ENCODE data around the gene PRR23A. TPM values are rescaled to one million over a fixed set of nuclear protein-coding genes. Genes with fewer than 3 reads are reported as not detected.

PRR23A gene
- total RNA-seq, 1 experiment from 2014 or later = not detected

GRCh38 chr3:138987181-138987580, 18.9 kb downstream of the PRR23A start:
- Mint-ChIP-seq H3K27me3 (ENCODE audit: insufficient read depth, unreplicated experiment) (peaks cover 5% of the 10 kb centered on the region), H3K27ac (ENCODE audit: unreplicated experiment) (no peak overlapping the region), H3K4me1 (ENCODE audit: low read depth, unreplicated experiment) (no peaks in the 10 kb centered on the region), H3K4me3 (ENCODE audit: unreplicated experiment) (no peak overlapping the region), H3K36me3 (ENCODE audit: insufficient read depth, unreplicated experiment) (no peaks in the 10 kb centered on the region), H3K9me3 (ENCODE audit: unreplicated experiment) (no peaks in the 10 kb centered on the region)
- DNase-seq = no peak
- no peak for TF ChIP-seq CTCF (IDR thresholded peaks at IDR 0.05; ENCODE audit: insufficient read depth in 1 of 2, low read depth in 1 of 2, low read length in 1 of 2, severe bottlenecking in 1 of 2, unreplicated experiment in 1 of 2)
- no peak overlapping the region for H3K4me3 ChIP-seq (ENCODE audit: low read depth, low read length)
- intact Hi-C loops (cut with micrococcal nuclease; ENCODE audit: unreplicated experiment) = no loop called here
- ChIA-PET POLR2A (no interaction called here), CTCF (no interaction called here)
- BruUV-seq (replicated peaks) = no TSS peak
- no peaks in the 10 kb centered on the region for H3K36me3 ChIP-seq (ENCODE audit: control insufficient read depth, insufficient read depth, low read length)
- H3K4me1 ChIP-seq = no peaks in the 10 kb centered on the region
- H3K27me3 ChIP-seq (replicated peaks; ENCODE audit: control insufficient read depth, insufficient read depth, low read length) = peaks cover 1% of the 10 kb centered on the region; the same call in 1 of the 2 replicates
- no peaks in the 10 kb centered on the region for H3K9me3 ChIP-seq

DNA sequence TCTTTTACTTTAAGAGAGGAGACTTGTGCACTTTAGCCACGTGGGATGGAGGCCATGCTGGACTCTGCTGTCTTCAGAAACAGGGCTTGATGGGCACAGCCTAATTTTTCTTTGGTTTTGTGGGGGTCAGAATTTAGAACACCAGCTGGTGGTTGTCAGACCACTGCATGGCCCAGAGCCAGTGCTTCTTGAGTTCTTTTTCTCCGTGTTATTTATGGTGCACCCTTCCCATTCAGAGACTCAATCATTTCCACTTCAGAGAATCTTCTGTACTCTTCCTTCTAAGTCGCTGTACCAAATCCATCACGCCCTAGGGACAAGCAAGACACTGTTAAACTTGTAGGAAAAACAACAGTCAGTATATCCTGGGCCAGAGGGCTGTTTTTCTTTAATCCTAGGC, 20.1 kb downstream of the PRR23A start:
- BruUV-seq (replicated peaks) = no TSS peak
- H3K27ac Mint-ChIP-seq (ENCODE audit: unreplicated experiment) = no peak overlapping the region
- H3K4me1 Mint-ChIP-seq (ENCODE audit: low read depth, unreplicated experiment) = no peaks in the 10 kb centered on the region
- no peak overlapping the region for H3K4me3 ChIP-seq (ENCODE audit: low read depth, low read length)
- POLR2A ChIA-PET = no interaction called here
- H3K36me3 Mint-ChIP-seq (ENCODE audit: insufficient read depth, unreplicated experiment) = no peaks in the 10 kb centered on the region
- intact Hi-C loops (cut with micrococcal nuclease; ENCODE audit: unreplicated experiment) = no loop called here
- no peak overlapping the region for H3K4me3 Mint-ChIP-seq (ENCODE audit: unreplicated experiment)
- H3K9me3 Mint-ChIP-seq (ENCODE audit: unreplicated experiment) = no peaks in the 10 kb centered on the region
- H3K9me3 ChIP-seq = no peaks in the 10 kb centered on the region
- DNase-seq = no peak
- peaks cover 3% of the 10 kb centered on the region; the same call in 1 of the 2 replicates for H3K27me3 ChIP-seq (replicated peaks; ENCODE audit: control insufficient read depth, insufficient read depth, low read length)
- no peaks in the 10 kb centered on the region for H3K36me3 ChIP-seq (ENCODE audit: control insufficient read depth, insufficient read depth, low read length)
- CTCF ChIA-PET = no interaction called here
- H3K27me3 Mint-ChIP-seq (ENCODE audit: insufficient read depth, unreplicated experiment) = peaks cover 2% of the 10 kb centered on the region
- H3K4me1 ChIP-seq = no peaks in the 10 kb centered on the region
- no peak for TF ChIP-seq CTCF (IDR thresholded peaks at IDR 0.05; ENCODE audit: insufficient read depth in 1 of 2, low read depth in 1 of 2, low read length in 1 of 2, severe bottlenecking in 1 of 2, unreplicated experiment in 1 of 2)

DNA sequence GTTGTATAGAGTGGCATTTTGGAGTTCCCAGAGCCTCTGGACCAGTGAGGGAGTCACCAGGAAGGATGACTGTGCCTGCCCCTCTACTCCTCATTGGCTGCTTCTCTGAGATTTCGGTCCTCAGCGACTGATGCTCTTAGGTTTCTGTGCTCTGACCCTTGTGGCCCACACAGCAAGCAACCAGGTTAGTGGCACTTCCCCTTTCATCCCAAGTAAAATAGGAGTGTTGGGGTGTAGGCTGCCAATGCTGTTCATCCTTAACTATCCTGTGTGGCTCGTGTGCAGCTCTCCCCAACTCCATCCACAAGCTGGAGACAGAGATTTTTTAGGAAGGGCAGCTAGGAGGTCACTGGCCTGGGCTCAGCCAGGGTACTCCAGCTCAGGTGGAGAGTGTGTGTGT, 21.3 kb downstream of the PRR23A start:
- intact Hi-C loops (cut with micrococcal nuclease; ENCODE audit: unreplicated experiment) = no loop called here
- no peak for DNase-seq
- Mint-ChIP-seq H3K27ac (ENCODE audit: unreplicated experiment) (no peak overlapping the region), H3K36me3 (ENCODE audit: insufficient read depth, unreplicated experiment) (no peaks in the 10 kb centered on the region), H3K27me3 (ENCODE audit: insufficient read depth, unreplicated experiment) (peaks cover 2% of the 10 kb centered on the region), H3K4me1 (ENCODE audit: low read depth, unreplicated experiment) (no peaks in the 10 kb centered on the region), H3K9me3 (ENCODE audit: unreplicated experiment) (no peaks in the 10 kb centered on the region), H3K4me3 (ENCODE audit: unreplicated experiment) (no peak overlapping the region)
- H3K36me3 ChIP-seq (ENCODE audit: control insufficient read depth, insufficient read depth, low read length) = no peaks in the 10 kb centered on the region
- H3K27me3 ChIP-seq (replicated peaks; ENCODE audit: control insufficient read depth, insufficient read depth, low read length) = peaks cover 3% of the 10 kb centered on the region; the same call in 1 of the 2 replicates
- no peak overlapping the region for H3K4me3 ChIP-seq (ENCODE audit: low read depth, low read length)
- no peaks in the 10 kb centered on the region for H3K9me3 ChIP-seq
- POLR2A ChIA-PET = no interaction called here
- H3K4me1 ChIP-seq = no peaks in the 10 kb centered on the region
- no TSS peak for BruUV-seq (replicated peaks)
- no peak for TF ChIP-seq CTCF (IDR thresholded peaks at IDR 0.05; ENCODE audit: insufficient read depth in 1 of 2, low read depth in 1 of 2, low read length in 1 of 2, severe bottlenecking in 1 of 2, unreplicated experiment in 1 of 2)
- CTCF ChIA-PET = no interaction called here

Data from Caco-2 (cell line).